H9 (cell line): ENCODE results near the gene CDC42SE1. TPM values are rescaled to one million over a fixed set of nuclear protein-coding genes. Genes with fewer than 3 reads are reported as not detected.

Experiments used
- DNase-seq: peaks from one replicate; pipeline ENCODE4 v3.0.0-alpha.2; 2017
- H2AFZ ChIP-seq: one replicate; pipeline ENCODE4 v1.6.1; 2013; ENCODE audit warnings: mild to moderate bottlenecking, low read length, control low read depth, moderate library complexity
- H2AK5ac ChIP-seq: 2 replicates; pipeline ENCODE4 v1.6.1; 2013; ENCODE audit warnings: low read length, control low read depth, mixed read lengths; ENCODE audit not compliant: insufficient read length
- H2BK120ac ChIP-seq: one replicate; pipeline ENCODE4 v1.6.1; 2013; ENCODE audit warnings: low read depth, mild to moderate bottlenecking, low read length, control low read depth, inconsistent platforms; ENCODE audit not compliant: poor library complexity, severe bottlenecking
- H2BK12ac ChIP-seq: 2 replicates; pipeline ENCODE4 v1.6.1; 2013; ENCODE audit warnings: low read length, control low read depth, mixed read lengths, low read depth; ENCODE audit not compliant: insufficient read length
- H2BK15ac ChIP-seq: 2 replicates; pipeline ENCODE4 v1.6.1; 2013; ENCODE audit warnings: low read depth, low read length, control low read depth
- H2BK20ac ChIP-seq: one replicate; pipeline ENCODE4 v1.6.1; 2013; ENCODE audit warnings: low read depth, mild to moderate bottlenecking, low read length, control low read depth, inconsistent platforms; ENCODE audit not compliant: poor library complexity, severe bottlenecking
- H2BK5ac ChIP-seq: 2 replicates; pipeline ENCODE4 v1.6.1; 2013; ENCODE audit warnings: low read length, control low read depth, mixed read lengths; ENCODE audit not compliant: insufficient read length
- H3K14ac ChIP-seq: 2 replicates; pipeline ENCODE4 v1.6.1; 2013; ENCODE audit warnings: low read length, control low read depth; ENCODE audit not compliant: insufficient read depth
- H3K18ac ChIP-seq: 2 replicates; pipeline ENCODE4 v1.6.1; 2013; ENCODE audit warnings: low read depth, mild to moderate bottlenecking, mixed read lengths, low read length, control low read depth; ENCODE audit not compliant: insufficient read length
- H3K23ac ChIP-seq: 2 replicates; pipeline ENCODE4 v1.6.1; 2013; ENCODE audit warnings: low read length, control low read depth, mixed read lengths, low read depth; ENCODE audit not compliant: insufficient read length
- H3K23me2 ChIP-seq: 2 replicates; pipeline ENCODE4 v1.6.1; 2013; ENCODE audit warnings: low read depth, mild to moderate bottlenecking, mixed read lengths, low read length, control low read depth; ENCODE audit not compliant: insufficient read length, poor library complexity, severe bottlenecking
- H3K27ac ChIP-seq: 2 replicates; pipeline ENCODE4 v1.5.1; 2013; ENCODE audit warnings: low read length, control low read depth, mixed read lengths, low read depth; ENCODE audit not compliant: insufficient read length
- H3K27me3 ChIP-seq: 2 replicates; pipeline ENCODE4 v1.6.1; 2013; ENCODE audit warnings: low read length, control low read depth, inconsistent platforms; ENCODE audit not compliant: insufficient read depth
- H3K4ac ChIP-seq: 2 replicates; pipeline ENCODE4 v1.6.1; 2013; ENCODE audit warnings: low read depth, mild to moderate bottlenecking, control low read depth, inconsistent platforms, low read length, moderate library complexity
- H3K4me1 ChIP-seq: 2 replicates; pipeline ENCODE4 v1.6.1; 2013; ENCODE audit warnings: low read length, control low read depth, inconsistent platforms; ENCODE audit not compliant: insufficient read depth
- H3K4me2 ChIP-seq: 2 replicates; pipeline ENCODE4 v1.6.1; 2013; ENCODE audit warnings: low read length, control low read depth, mixed read lengths; ENCODE audit not compliant: insufficient read length, insufficient read depth
- H3K56ac ChIP-seq: 2 replicates; pipeline ENCODE4 v1.6.1; 2013; ENCODE audit warnings: low read depth, mild to moderate bottlenecking, mixed read lengths, low read length, control low read depth; ENCODE audit not compliant: insufficient read length
- H3K79me1 ChIP-seq: 2 replicates; pipeline ENCODE4 v1.6.1; 2013; ENCODE audit warnings: low read depth, mild to moderate bottlenecking, moderate library complexity, low read length, control low read depth, inconsistent platforms; ENCODE audit not compliant: insufficient read depth, poor library complexity, severe bottlenecking
- H3K79me2 ChIP-seq: 2 replicates; pipeline ENCODE4 v1.6.1; 2013; ENCODE audit warnings: low read length, control low read depth, inconsistent platforms; ENCODE audit not compliant: insufficient read depth
- H3K9ac ChIP-seq: 2 replicates; pipeline ENCODE4 v1.6.1; 2013; ENCODE audit warnings: low read length, control low read depth, mixed read lengths; ENCODE audit not compliant: insufficient read length; ENCODE audit errors: extremely low read depth
- H3K9me3 ChIP-seq: one replicate; pipeline ENCODE4 v1.6.1; 2013; ENCODE audit warnings: low read depth, low read length, inconsistent platforms; ENCODE audit not compliant: control insufficient read depth
- H3T11ph ChIP-seq: one replicate; pipeline ENCODE4 v1.6.1; 2013; ENCODE audit warnings: mild to moderate bottlenecking, low read length, control low read depth, inconsistent platforms
- H4K20me1 ChIP-seq: one replicate; pipeline ENCODE4 v1.6.1; 2013; ENCODE audit not compliant: control insufficient read depth, insufficient read length, insufficient read depth
- H4K5ac ChIP-seq: 2 replicates; pipeline ENCODE4 v1.6.1; 2013; ENCODE audit warnings: low read depth, mild to moderate bottlenecking, mixed read lengths, low read length, control low read depth; ENCODE audit not compliant: insufficient read length
- H4K8ac ChIP-seq: replicated peaks from 2 replicates; pipeline ENCODE4 v1.6.1; 2013; ENCODE audit warnings: low read length, control low read depth, mixed read lengths, low read depth; ENCODE audit not compliant: insufficient read length
- H4K91ac ChIP-seq: 2 replicates; pipeline ENCODE4 v1.6.1; 2013; ENCODE audit warnings: low read depth, mild to moderate bottlenecking, moderate library complexity, mixed read lengths, low read length, control low read depth; ENCODE audit not compliant: insufficient read length
- H3K27ac Mint-ChIP-seq, 3 experiments: 2 replicates in 2 of 3; 3 replicates in 1 of 3; pipeline ENCODE4 v1.8.0; 2020 to 2021; ENCODE audit warnings: mixed read lengths in 3 of 3, mild to moderate bottlenecking in 1 of 3, moderate library complexity in 1 of 3
- H3K27me3 Mint-ChIP-seq: 2 replicates; pipeline ENCODE4 v1.8.0; 2021; ENCODE audit warnings: low read depth, mild to moderate bottlenecking, moderate library complexity, mixed read lengths
- H3K36me3 Mint-ChIP-seq, 3 experiments: 2 replicates in 2 of 3; 3 replicates in 1 of 3; pipeline ENCODE4 v1.8.0; 2020 to 2021; ENCODE audit warnings: low read depth in 3 of 3, mixed read lengths in 3 of 3; ENCODE audit not compliant: insufficient read depth in 1 of 3
- H3K4me1 Mint-ChIP-seq, 2 experiments: 2 replicates each; pipeline ENCODE4 v1.8.0; 2020; ENCODE audit warnings: mixed read lengths in 2 of 2
- H3K4me3 Mint-ChIP-seq, 2 experiments: 2 replicates in 1 of 2; 3 replicates in 1 of 2; pipeline ENCODE4 v1.8.0; 2020 to 2021; ENCODE audit warnings: mild to moderate bottlenecking in 2 of 2, mixed read lengths in 2 of 2, moderate library complexity in 1 of 2
- H3K9me3 Mint-ChIP-seq, 2 experiments: 2 replicates in 1 of 2; 3 replicates in 1 of 2; pipeline ENCODE4 v1.8.0; 2020; ENCODE audit warnings: mild to moderate bottlenecking in 2 of 2, mixed read lengths in 2 of 2, moderate library complexity in 1 of 2
- WGBS: extraction: QIAGEN DNeasy Blood & Tissue Kit; methylation state at CpG from one replicate; pipeline ENCODE4 v1.1.7; 2013; ENCODE audit warnings: missing lambda C conversion rate, low lambda C conversion rate, mixed read lengths; ENCODE audit not compliant: insufficient read length; ENCODE audit errors: extremely low coverage; 5-methylcytosine and 5-hydroxymethylcytosine counted together
- total RNA-seq: library from RNA; stranded (reverse); gene quantifications from 2 replicates; pipeline ENCODE4 v1.2.1, GENCODE V29; 2021
- TF ChIP-seq, protein P1 (sequence below): fragments of 200-600 bp; sonication (generic); conservative IDR thresholded peaks from 3 replicates; pipeline ENCODE4 v1.8.0; 2021; ENCODE audit warnings: antibody characterized with exemption, mild to moderate bottlenecking

Gene CDC42SE1
- total RNA-seq, 1 experiment from 2014 or later, result 87.3 TPM

DNA sequence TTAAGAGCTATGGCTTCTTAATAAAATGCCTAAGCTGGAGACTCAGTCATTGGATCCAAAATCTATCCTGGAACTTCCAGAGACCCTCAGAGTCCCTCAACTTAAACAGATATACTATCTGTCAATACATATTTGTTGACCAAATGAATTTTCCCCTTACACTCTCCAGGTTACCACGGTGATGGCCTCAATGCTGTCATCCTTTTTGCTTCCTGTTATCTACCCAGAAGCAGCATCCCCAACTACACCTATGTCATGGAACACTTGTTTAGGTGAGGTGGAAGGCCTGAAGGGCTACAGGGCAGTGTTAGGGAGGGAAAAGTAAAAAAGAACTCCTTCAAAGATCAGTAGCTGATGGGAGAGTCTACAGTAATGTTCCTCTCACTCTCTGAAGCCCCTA is 16.3 kb downstream of the CDC42SE1 start:
- no peaks in the 10 kb centered on the region for H3K79me2 ChIP-seq
- no CpG with 5 or more reads among the region's 1 CpG for WGBS
- no peak overlapping the region for H3T11ph ChIP-seq
- H4K20me1 ChIP-seq, result no peaks in the 10 kb centered on the region
- H3K27me3 ChIP-seq, result no peaks in the 10 kb centered on the region
- H3K9me3 ChIP-seq, result no peaks in the 10 kb centered on the region
- peaks cover 2% of the 10 kb centered on the region for H3K23me2 ChIP-seq
- H2BK5ac ChIP-seq, result no peak overlapping the region
- no peak overlapping the region for H3K23ac ChIP-seq
- no peak overlapping the region for H3K14ac ChIP-seq
- Mint-ChIP-seq H3K4me3 (no peak overlapping the region; a peak in 1 of 5 replicates), H3K4me1 (peaks cover 12 to 13% of the 10 kb centered on the region in 2 experiments), H3K9me3 (no peaks in the 10 kb centered on the region), H3K27me3 (no peaks in the 10 kb centered on the region; the same call in 1 of the 2 replicates), H3K27ac (no peak overlapping the region), H3K36me3 (no peaks in the 10 kb centered on the region)
- H2BK12ac ChIP-seq, result no peak overlapping the region
- H3K79me1 ChIP-seq, result no peaks in the 10 kb centered on the region
- no peak overlapping the region for H3K56ac ChIP-seq
- no peak overlapping the region for H2AFZ ChIP-seq
- H2BK120ac ChIP-seq, result no peak overlapping the region
- no peak overlapping the region for H2BK20ac ChIP-seq
- TF ChIP-seq, protein P1, sequence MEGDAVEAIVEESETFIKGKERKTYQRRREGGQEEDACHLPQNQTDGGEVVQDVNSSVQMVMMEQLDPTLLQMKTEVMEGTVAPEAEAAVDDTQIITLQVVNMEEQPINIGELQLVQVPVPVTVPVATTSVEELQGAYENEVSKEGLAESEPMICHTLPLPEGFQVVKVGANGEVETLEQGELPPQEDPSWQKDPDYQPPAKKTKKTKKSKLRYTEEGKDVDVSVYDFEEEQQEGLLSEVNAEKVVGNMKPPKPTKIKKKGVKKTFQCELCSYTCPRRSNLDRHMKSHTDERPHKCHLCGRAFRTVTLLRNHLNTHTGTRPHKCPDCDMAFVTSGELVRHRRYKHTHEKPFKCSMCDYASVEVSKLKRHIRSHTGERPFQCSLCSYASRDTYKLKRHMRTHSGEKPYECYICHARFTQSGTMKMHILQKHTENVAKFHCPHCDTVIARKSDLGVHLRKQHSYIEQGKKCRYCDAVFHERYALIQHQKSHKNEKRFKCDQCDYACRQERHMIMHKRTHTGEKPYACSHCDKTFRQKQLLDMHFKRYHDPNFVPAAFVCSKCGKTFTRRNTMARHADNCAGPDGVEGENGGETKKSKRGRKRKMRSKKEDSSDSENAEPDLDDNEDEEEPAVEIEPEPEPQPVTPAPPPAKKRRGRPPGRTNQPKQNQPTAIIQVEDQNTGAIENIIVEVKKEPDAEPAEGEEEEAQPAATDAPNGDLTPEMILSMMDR, result no peak
- H2BK15ac ChIP-seq, result no peak overlapping the region
- no peak overlapping the region for H4K8ac ChIP-seq
- H4K5ac ChIP-seq, result no peak overlapping the region
- H4K91ac ChIP-seq, result no peak overlapping the region
- no peak overlapping the region for H3K9ac ChIP-seq
- H3K27ac ChIP-seq, result no peak overlapping the region
- H3K4me2 ChIP-seq, result no peak overlapping the region
- H3K18ac ChIP-seq, result no peak overlapping the region
- H3K4ac ChIP-seq, result no peak overlapping the region
- DNase-seq, result no peak
- no peak overlapping the region for H2AK5ac ChIP-seq
- H3K4me1 ChIP-seq, result no peaks in the 10 kb centered on the region; the same call in 1 of the 2 replicates
